ENCODE measurements around the gene HRH2.
"Not testable (repeated sequence)": the region's sequence is repeated elsewhere in the genome, so short reads cannot be mapped to it uniquely, and the experiment has no call there.

HRH2 gene

GRCh38 chr5:175740014-175740413 is 82.1 kb downstream of the HRH2 start:
- DNase-seq (ENCODE audit: low read depth in 2 of 2): no peak

- DNase-seq (ENCODE audit: low read depth in 2 of 2): no peak
Observed at GRCh38 chr5:175741556-175741955, 83.7 kb downstream of the HRH2 start.

- DNase-seq (ENCODE audit: low read depth in 2 of 2): no peak
Observed at GRCh38 chr5:175742290-175742994, 84.6 kb downstream of the HRH2 start.

- no peak for DNase-seq (ENCODE audit: low read depth in 2 of 2)
Observed at GRCh38 chr5:175743676-175744210, 85.9 kb downstream of the HRH2 start.

GRCh38 chr5:175745210-175745609 is 87.3 kb downstream of the HRH2 start:
- no peak for DNase-seq (ENCODE audit: low read depth in 2 of 2)

- no peak for DNase-seq (ENCODE audit: low read depth in 2 of 2)
Observed at GRCh38 chr5:175746851-175747250, 89.0 kb downstream of the HRH2 start.

- no peak for DNase-seq (ENCODE audit: low read depth in 2 of 2)
Observed at GRCh38 chr5:175747539-175748060, 89.7 kb downstream of the HRH2 start.

- DNase-seq (ENCODE audit: low read depth in 2 of 2): no peak
Observed at GRCh38 chr5:175748650-175749049, 90.8 kb downstream of the HRH2 start.

- no peak for DNase-seq (ENCODE audit: low read depth in 2 of 2)
Observed at GRCh38 chr5:175749591-175749990, 91.7 kb downstream of the HRH2 start.

- no peak for DNase-seq (ENCODE audit: low read depth in 2 of 2)
Observed at GRCh38 chr5:175750511-175750931, 92.7 kb downstream of the HRH2 start.

- DNase-seq (ENCODE audit: low read depth in 2 of 2): no peak
Observed at GRCh38 chr5:175751369-175751768, 93.5 kb downstream of the HRH2 start.

- DNase-seq (ENCODE audit: low read depth in 2 of 2): no peak
Observed at GRCh38 chr5:175752826-175753535, 95.1 kb downstream of the HRH2 start.

GRCh38 chr5:175753536-175754402 is 95.9 kb downstream of the HRH2 start:
- no peak for DNase-seq (ENCODE audit: low read depth in 2 of 2)

GRCh38 chr5:175759991-175760390 is 102.1 kb downstream of the HRH2 start:
- not testable (repeated sequence) for DNase-seq (ENCODE audit: low read depth in 2 of 2)
